Measurements from ENCODE around the gene SNHG17. TPM values are rescaled to one million over a fixed set of nuclear protein-coding genes. Genes with fewer than 3 reads are reported as not detected.
A peak's percentile ranks its signal among the peaks of the same experiment; 100 is the strongest.

The SNHG17 gene
- total and polyA plus RNA-seq, 9 of the 15 experiments (the other 6 are each of a cell fraction or from before 2014, with no cell fraction given): 29.8 to 106 (median 57.7) TPM

GRCh38 chr20:38452880-38453624, 17.9 kb upstream of the SNHG17 start (continued):
- TF ChIP-seq HES1 (IDR thresholded peaks at IDR 0.05; ENCODE audit: low read depth) (no peak), E2F6 (IDR thresholded peaks at IDR 0.05; ENCODE audit: borderline replicate concordance in 1 of 2, extremely low read depth in 1 of 2, insufficient read depth in 1 of 2, insufficient read length in 1 of 2, low read depth in 1 of 2, low read length in 1 of 2, poor library complexity in 1 of 2, severe bottlenecking in 1 of 2) (no peak), STAT5A (IDR thresholded peaks at IDR 0.05; ENCODE audit: borderline replicate concordance, low read length) (peak; percentile 99), CREBBP (IDR thresholded peaks at IDR 0.05; ENCODE audit: low read depth, low read length) (no peak), RBBP5 (IDR thresholded peaks at IDR 0.05; ENCODE audit: borderline replicate concordance, insufficient read depth, low read length, poor library complexity, severe bottlenecking) (no peak), SIN3B (IDR thresholded peaks at IDR 0.05; ENCODE audit: low read depth) (no peak)
- TF ChIP-seq, protein P1, sequence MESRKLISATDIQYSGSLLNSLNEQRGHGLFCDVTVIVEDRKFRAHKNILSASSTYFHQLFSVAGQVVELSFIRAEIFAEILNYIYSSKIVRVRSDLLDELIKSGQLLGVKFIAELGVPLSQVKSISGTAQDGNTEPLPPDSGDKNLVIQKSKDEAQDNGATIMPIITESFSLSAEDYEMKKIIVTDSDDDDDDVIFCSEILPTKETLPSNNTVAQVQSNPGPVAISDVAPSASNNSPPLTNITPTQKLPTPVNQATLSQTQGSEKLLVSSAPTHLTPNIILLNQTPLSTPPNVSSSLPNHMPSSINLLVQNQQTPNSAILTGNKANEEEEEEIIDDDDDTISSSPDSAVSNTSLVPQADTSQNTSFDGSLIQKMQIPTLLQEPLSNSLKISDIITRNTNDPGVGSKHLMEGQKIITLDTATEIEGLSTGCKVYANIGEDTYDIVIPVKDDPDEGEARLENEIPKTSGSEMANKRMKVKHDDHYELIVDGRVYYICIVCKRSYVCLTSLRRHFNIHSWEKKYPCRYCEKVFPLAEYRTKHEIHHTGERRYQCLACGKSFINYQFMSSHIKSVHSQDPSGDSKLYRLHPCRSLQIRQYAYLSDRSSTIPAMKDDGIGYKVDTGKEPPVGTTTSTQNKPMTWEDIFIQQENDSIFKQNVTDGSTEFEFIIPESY (CRISPR knock-in tag; IDR thresholded peaks at IDR 0.05): no peak
- TF ChIP-seq, protein P2, sequence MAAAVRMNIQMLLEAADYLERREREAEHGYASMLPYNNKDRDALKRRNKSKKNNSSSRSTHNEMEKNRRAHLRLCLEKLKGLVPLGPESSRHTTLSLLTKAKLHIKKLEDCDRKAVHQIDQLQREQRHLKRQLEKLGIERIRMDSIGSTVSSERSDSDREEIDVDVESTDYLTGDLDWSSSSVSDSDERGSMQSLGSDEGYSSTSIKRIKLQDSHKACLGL (CRISPR knock-in tag; IDR thresholded peaks at IDR 0.05; ENCODE audit: borderline replicate concordance, poor library complexity, severe bottlenecking): no peak
- TF ChIP-seq, protein P3, sequence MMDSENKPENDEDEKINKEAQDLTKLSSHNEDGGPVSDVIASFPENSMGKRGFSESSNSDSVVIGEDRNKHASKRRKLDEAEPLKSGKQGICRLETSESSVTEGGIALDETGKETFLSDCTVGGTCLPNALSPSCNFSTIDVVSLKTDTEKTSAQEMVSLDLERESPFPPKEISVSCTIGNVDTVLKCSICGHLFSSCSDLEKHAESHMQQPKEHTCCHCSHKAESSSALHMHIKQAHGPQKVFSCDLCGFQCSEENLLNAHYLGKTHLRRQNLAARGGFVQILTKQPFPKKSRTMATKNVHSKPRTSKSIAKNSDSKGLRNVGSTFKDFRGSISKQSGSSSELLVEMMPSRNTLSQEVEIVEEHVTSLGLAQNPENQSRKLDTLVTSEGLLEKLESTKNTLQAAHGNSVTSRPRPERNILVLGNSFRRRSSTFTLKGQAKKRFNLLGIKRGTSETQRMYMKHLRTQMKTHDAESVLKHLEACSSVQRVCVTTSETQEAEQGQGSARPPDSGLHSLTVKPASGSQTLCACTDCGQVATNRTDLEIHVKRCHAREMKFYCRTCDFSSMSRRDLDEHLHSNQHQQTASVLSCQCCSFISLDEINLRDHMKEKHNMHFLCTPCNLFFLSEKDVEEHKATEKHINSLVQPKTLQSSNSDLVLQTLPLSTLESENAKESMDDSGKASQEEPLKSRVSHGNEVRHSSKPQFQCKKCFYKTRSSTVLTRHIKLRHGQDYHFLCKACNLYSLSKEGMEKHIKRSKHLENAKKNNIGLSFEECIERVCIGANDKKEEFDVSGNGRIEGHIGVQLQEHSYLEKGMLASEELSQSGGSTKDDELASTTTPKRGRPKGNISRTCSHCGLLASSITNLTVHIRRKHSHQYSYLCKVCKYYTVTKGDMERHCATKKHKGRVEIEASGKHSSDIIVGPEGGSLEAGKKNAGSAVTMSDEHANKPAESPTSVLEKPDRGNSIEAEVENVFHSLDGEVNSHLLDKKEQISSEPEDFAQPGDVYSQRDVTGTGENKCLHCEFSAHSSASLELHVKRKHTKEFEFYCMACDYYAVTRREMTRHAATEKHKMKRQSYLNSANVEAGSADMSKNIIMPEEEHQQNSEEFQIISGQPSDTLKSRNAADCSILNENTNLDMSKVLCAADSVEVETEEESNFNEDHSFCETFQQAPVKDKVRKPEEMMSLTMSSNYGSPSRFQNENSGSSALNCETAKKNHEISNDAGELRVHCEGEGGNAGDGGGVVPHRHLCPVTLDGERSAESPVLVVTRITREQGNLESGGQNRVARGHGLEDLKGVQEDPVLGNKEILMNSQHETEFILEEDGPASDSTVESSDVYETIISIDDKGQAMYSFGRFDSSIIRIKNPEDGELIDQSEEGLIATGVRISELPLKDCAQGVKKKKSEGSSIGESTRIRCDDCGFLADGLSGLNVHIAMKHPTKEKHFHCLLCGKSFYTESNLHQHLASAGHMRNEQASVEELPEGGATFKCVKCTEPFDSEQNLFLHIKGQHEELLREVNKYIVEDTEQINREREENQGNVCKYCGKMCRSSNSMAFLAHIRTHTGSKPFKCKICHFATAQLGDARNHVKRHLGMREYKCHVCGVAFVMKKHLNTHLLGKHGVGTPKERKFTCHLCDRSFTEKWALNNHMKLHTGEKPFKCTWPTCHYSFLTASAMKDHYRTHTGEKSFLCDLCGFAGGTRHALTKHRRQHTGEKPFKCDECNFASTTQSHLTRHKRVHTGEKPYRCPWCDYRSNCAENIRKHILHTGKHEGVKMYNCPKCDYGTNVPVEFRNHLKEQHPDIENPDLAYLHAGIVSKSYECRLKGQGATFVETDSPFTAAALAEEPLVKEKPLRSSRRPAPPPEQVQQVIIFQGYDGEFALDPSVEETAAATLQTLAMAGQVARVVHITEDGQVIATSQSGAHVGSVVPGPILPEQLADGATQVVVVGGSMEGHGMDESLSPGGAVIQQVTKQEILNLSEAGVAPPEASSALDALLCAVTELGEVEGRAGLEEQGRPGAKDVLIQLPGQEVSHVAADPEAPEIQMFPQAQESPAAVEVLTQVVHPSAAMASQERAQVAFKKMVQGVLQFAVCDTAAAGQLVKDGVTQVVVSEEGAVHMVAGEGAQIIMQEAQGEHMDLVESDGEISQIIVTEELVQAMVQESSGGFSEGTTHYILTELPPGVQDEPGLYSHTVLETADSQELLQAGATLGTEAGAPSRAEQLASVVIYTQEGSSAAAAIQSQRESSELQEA (IDR thresholded peaks at IDR 0.05; ENCODE audit: low read depth): no peak
- TF ChIP-seq, protein P4, sequence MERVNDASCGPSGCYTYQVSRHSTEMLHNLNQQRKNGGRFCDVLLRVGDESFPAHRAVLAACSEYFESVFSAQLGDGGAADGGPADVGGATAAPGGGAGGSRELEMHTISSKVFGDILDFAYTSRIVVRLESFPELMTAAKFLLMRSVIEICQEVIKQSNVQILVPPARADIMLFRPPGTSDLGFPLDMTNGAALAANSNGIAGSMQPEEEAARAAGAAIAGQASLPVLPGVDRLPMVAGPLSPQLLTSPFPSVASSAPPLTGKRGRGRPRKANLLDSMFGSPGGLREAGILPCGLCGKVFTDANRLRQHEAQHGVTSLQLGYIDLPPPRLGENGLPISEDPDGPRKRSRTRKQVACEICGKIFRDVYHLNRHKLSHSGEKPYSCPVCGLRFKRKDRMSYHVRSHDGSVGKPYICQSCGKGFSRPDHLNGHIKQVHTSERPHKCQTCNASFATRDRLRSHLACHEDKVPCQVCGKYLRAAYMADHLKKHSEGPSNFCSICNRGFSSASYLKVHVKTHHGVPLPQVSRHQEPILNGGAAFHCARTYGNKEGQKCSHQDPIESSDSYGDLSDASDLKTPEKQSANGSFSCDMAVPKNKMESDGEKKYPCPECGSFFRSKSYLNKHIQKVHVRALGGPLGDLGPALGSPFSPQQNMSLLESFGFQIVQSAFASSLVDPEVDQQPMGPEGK (CRISPR knock-in tag; IDR thresholded peaks at IDR 0.05; ENCODE audit: borderline replicate concordance): no peak

Measured in K562 (cell line).